HG03025 (cell line): ENCODE data around the gene SLC11A2.
"Not testable (repeated sequence)": the region's sequence is repeated elsewhere in the genome, so short reads cannot be mapped to it uniquely, and the experiment has no call there.

Experiments
- ATAC-seq: cut with Tn5 transposase; IDR thresholded peaks from one replicate; pipeline ENCODE4 v1.9.1; 2021; ENCODE audit warnings: mild to moderate bottlenecking, moderate library complexity; ENCODE audit not compliant: unreplicated experiment, low FRiP score

Gene SLC11A2

GRCh38 chr12:50999093-50999492 lies 27.1 kb downstream of the SLC11A2 start:
- ATAC-seq = no peak

- ATAC-seq = no peak
Observed at GRCh38 chr12:50992819-50993218, 33.4 kb downstream of the SLC11A2 start.

GRCh38 chr12:50991291-50991690 lies 34.9 kb downstream of the SLC11A2 start:
- no peak for ATAC-seq

GRCh38 chr12:50990791-50991190 lies 35.4 kb downstream of the SLC11A2 start:
- ATAC-seq = no peak

- ATAC-seq = no peak
Observed at GRCh38 chr12:50990147-50990727, 35.9 kb downstream of the SLC11A2 start.

- ATAC-seq = no peak
Observed at GRCh38 chr12:50988871-50989270, 37.3 kb downstream of the SLC11A2 start.

- no peak for ATAC-seq
Observed at GRCh38 chr12:50988051-50988450, 38.1 kb downstream of the SLC11A2 start.

- no peak for ATAC-seq
Observed at GRCh38 chr12:50986966-50987737, 39.0 kb downstream of the SLC11A2 start.

- no peak for ATAC-seq
Observed at GRCh38 chr12:50985322-50985721, 40.9 kb downstream of the SLC11A2 start.

- ATAC-seq = no peak
Observed at GRCh38 chr12:50984586-50985298, 41.4 kb downstream of the SLC11A2 start.

GRCh38 chr12:50981319-50982239 lies 44.6 kb downstream of the SLC11A2 start:
- no peak for ATAC-seq

GRCh38 chr12:50980545-50980944 lies 45.6 kb downstream of the SLC11A2 start:
- no peak for ATAC-seq

GRCh38 chr12:50979369-50980052 lies 46.7 kb downstream of the SLC11A2 start:
- ATAC-seq = no peak

- ATAC-seq = no peak
Observed at GRCh38 chr12:50971946-50972345, 54.2 kb downstream of the SLC11A2 start.

- no peak for ATAC-seq
Observed at GRCh38 chr12:50964432-50964831, 61.8 kb downstream of the SLC11A2 start.

- ATAC-seq = no peak
Observed at GRCh38 chr12:50961708-50962107, 64.5 kb downstream of the SLC11A2 start.

- ATAC-seq = no peak
Observed at GRCh38 chr12:50960130-50960529, 66.1 kb downstream of the SLC11A2 start.

GRCh38 chr12:50955697-50956096 lies 70.5 kb downstream of the SLC11A2 start:
- ATAC-seq = no peak

GRCh38 chr12:50955288-50955687 lies 70.9 kb downstream of the SLC11A2 start:
- no peak for ATAC-seq

- not testable (repeated sequence) for ATAC-seq
Observed at GRCh38 chr12:50954789-50955188, 71.4 kb downstream of the SLC11A2 start.
